PC-9 (cell line): ENCODE results near the gene ECI1. TPM values are rescaled to one million over a fixed set of nuclear protein-coding genes. Genes with fewer than 3 reads are reported as not detected.
A peak's percentile ranks its signal among the peaks of the same experiment; 100 is the strongest.

Source experiments
- BruUV-seq: library from RNA; stranded (reverse); fragments of 400-500 nt; replicated peaks from 2 replicates; lab custom pipeline; 2021; lab: Mats Ljungman, UMichigan
- CTCF ChIA-PET: fragments of 300-600 bp; sonication (Branson Sonifier 250); formaldehyde crosslinking; loops from one replicate; lab custom pipeline; 2022; ENCODE audit warnings: antibody characterized with exemption; lab: Charles Lee
- POLR2A ChIA-PET: fragments of 300-600 bp; sonication (Branson Sonifier 250); formaldehyde crosslinking; loops from one replicate; lab custom pipeline; 2022; ENCODE audit warnings: antibody characterized with exemption; ENCODE audit not compliant: unreplicated experiment; lab: Charles Lee
- DNase-seq, 2 experiments: peaks; one replicate each; pipeline versions ENCODE4 v3.0.0 to v3.0.0-alpha.2; 2015 to 2022; ENCODE audit warnings: mixed read lengths in 1 of 2
- H2AFZ ChIP-seq: fragments of 200-600 bp; sonication (generic); 2 replicates; pipeline ENCODE4 v1.8.1; 2017; ENCODE audit warnings: antibody characterized with exemption
- H3F3A ChIP-seq: fragments of 200-600 bp; sonication (generic); 2 replicates; pipeline ENCODE4 v1.8.1; 2017; ENCODE audit warnings: antibody characterized with exemption, mild to moderate bottlenecking, low read depth; ENCODE audit not compliant: insufficient read depth
- H3K27ac ChIP-seq: fragments of 200-600 bp; sonication (generic); 2 replicates; pipeline ENCODE4 v1.6.1; 2016; ENCODE audit warnings: mixed run types
- H3K27me3 ChIP-seq: fragments of 200-600 bp; sonication (generic); 2 replicates; pipeline ENCODE4 v1.6.1; 2016; ENCODE audit warnings: low read depth, mixed run types; ENCODE audit not compliant: insufficient read depth
- H3K36me3 ChIP-seq: fragments of 200-600 bp; sonication (generic); 2 replicates; pipeline ENCODE4 v1.6.1; 2016; ENCODE audit warnings: low read depth, mixed run types
- H3K4me1 ChIP-seq: fragments of 200-600 bp; sonication (generic); replicated peaks from 2 replicates; pipeline ENCODE4 v1.6.1; 2016; ENCODE audit warnings: mixed run types; ENCODE audit not compliant: insufficient read depth
- H3K4me2 ChIP-seq: fragments of 200-600 bp; sonication (generic); 2 replicates; pipeline ENCODE4 v1.6.1; 2017; ENCODE audit warnings: mixed run types
- H3K4me3 ChIP-seq: fragments of 200-600 bp; sonication (generic); 2 replicates; pipeline ENCODE4 v1.6.1; 2016; ENCODE audit warnings: mixed run types
- H3K79me2 ChIP-seq: fragments of 200-600 bp; sonication (generic); 2 replicates; pipeline ENCODE4 v1.6.1; 2017; ENCODE audit warnings: low read depth, mixed run types
- H3K9me2 ChIP-seq: fragments of 200-600 bp; sonication (generic); 2 replicates; pipeline ENCODE4 v1.8.1; 2017; ENCODE audit warnings: mild to moderate bottlenecking; ENCODE audit not compliant: insufficient read depth
- H3K9me3 ChIP-seq: fragments of 200-600 bp; sonication (generic); 2 replicates; pipeline ENCODE4 v1.8.1; 2016; ENCODE audit warnings: low read depth; ENCODE audit not compliant: insufficient read depth
- H4K20me1 ChIP-seq: fragments of 200-600 bp; sonication (generic); 2 replicates; pipeline ENCODE4 v1.8.1; 2017; ENCODE audit not compliant: insufficient read depth
- EZH2 ChIP-seq: fragments of 200-600 bp; sonication (generic); IDR thresholded peaks from 2 replicates; pipeline ENCODE4 v1.8.0; 2017; ENCODE audit warnings: antibody characterized with exemption, low read depth
- intact Hi-C: fragments of 100-400 bp; cut with micrococcal nuclease; formaldehyde crosslinking; loops from one replicate; pipeline ENCODE4 v1.10.0; 2022; ENCODE audit not compliant: unreplicated experiment
- total RNA-seq: library from RNA; stranded (reverse); gene quantifications from 2 replicates; pipeline ENCODE4 v1.2.3, GENCODE V29; 2021
- TF ChIP-seq, protein P1 (sequence below): fragments of 200-600 bp; sonication (generic); conservative IDR thresholded peaks from 2 replicates; pipeline ENCODE4 v1.6.1; 2017; ENCODE audit warnings: mixed run types, antibody characterized with exemption, mild to moderate bottlenecking, moderate library complexity

ECI1 gene
- total RNA-seq, 1 experiment from 2014 or later = 131 TPM

DNA sequence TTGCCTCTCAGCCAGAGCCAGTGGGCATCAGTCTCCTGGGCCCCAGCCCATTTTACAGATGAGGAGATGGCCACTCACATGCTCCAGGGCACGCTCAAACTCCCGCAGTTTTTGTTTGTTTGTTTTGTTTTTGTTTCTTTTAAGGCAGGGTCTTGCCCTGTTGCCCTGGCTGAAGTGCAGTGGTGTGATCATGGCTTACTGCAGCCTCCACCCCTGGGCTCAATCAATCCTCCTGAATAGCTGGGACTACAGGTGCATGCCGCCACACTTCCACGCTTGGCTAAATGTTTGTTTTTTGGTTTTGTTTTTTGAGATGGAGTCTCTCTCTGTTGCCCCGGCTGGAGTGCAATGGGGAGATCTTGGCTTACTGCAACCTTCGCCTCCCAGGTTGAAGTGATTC lies 24.5 kb downstream of the ECI1 start:
- CTCF ChIA-PET = no interaction called here
- no peak overlapping the region for H2AFZ ChIP-seq
- H4K20me1 ChIP-seq = peaks cover 41% of the 10 kb centered on the region
- H3K36me3 ChIP-seq = peaks cover 4% of the 10 kb centered on the region; the same call in 1 of the 2 replicates
- TF ChIP-seq, protein P1, sequence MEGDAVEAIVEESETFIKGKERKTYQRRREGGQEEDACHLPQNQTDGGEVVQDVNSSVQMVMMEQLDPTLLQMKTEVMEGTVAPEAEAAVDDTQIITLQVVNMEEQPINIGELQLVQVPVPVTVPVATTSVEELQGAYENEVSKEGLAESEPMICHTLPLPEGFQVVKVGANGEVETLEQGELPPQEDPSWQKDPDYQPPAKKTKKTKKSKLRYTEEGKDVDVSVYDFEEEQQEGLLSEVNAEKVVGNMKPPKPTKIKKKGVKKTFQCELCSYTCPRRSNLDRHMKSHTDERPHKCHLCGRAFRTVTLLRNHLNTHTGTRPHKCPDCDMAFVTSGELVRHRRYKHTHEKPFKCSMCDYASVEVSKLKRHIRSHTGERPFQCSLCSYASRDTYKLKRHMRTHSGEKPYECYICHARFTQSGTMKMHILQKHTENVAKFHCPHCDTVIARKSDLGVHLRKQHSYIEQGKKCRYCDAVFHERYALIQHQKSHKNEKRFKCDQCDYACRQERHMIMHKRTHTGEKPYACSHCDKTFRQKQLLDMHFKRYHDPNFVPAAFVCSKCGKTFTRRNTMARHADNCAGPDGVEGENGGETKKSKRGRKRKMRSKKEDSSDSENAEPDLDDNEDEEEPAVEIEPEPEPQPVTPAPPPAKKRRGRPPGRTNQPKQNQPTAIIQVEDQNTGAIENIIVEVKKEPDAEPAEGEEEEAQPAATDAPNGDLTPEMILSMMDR = no peak
- peaks cover 18% of the 10 kb centered on the region for H3F3A ChIP-seq
- H3K9me3 ChIP-seq = no peaks in the 10 kb centered on the region
- no peak overlapping the region for H3K27ac ChIP-seq
- H3K4me3 ChIP-seq = no peak overlapping the region
- H3K4me1 ChIP-seq = peaks cover 20% of the 10 kb centered on the region
- peak overlapping the region; percentile 57; the same call in 1 of the 2 replicates for H3K4me2 ChIP-seq
- H3K9me2 ChIP-seq = no peaks in the 10 kb centered on the region
- no TSS peak for BruUV-seq
- DNase-seq = no peak
- H3K27me3 ChIP-seq = no peaks in the 10 kb centered on the region
- POLR2A ChIA-PET = interaction anchor here (0.5 to 0.8 kb wide), 4 partner anchors 15 to 191 kb away, joined by 3 to 8 read pairs (median 6); no protein-coding TSS in a partner anchor
- peaks cover 51% of the 10 kb centered on the region for H3K79me2 ChIP-seq
- intact Hi-C loops = loop anchor here (10.0 kb wide), 1 partner anchor 678 kb away; no protein-coding TSS in a partner anchor

DNA sequence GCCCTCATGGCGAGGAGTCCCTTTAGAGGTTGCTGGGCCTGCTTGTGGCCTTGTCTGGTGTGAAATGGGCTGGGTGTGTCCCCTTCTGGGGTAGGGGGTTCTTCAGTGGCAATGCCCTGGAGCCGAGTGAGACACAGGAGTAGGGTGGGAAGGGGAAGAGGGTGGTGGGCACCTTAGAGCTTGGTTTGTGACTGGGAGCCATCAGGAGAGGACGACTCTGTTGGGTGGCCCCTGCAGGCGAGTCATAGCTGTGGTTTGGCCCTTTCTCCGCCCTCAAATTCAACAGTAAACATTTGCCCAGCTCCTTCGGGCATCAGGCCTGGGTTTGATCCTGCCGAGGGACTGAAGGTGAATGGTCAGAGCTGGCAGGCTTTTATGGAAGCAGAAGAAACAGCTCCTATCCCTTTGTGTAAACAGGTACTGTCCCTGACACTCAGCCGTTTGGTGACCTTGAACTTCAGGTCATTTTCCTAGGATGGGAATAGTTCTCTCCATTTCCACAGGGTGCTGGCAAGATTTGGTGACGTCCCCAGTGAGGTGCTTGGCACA lies 25.1 kb downstream of the ECI1 start:
- Histone ChIP-seq H3K27ac (no peak overlapping the region), H3K4me1 (peaks cover 20% of the 10 kb centered on the region), H3F3A (peaks cover 18% of the 10 kb centered on the region), H3K9me2 (no peaks in the 10 kb centered on the region), H4K20me1 (peaks cover 41% of the 10 kb centered on the region), H2AFZ (no peak overlapping the region), H3K36me3 (peaks cover 4% of the 10 kb centered on the region; the same call in 1 of the 2 replicates), H3K4me2 (peak overlapping the region; percentile 57), H3K4me3 (no peak overlapping the region), H3K9me3 (no peaks in the 10 kb centered on the region), H3K79me2 (peaks cover 51% of the 10 kb centered on the region), H3K27me3 (no peaks in the 10 kb centered on the region)
- BruUV-seq = no TSS peak
- no peak for DNase-seq
- ChIA-PET POLR2A (interaction anchor here (0.5 to 0.8 kb wide), 4 partner anchors 16 to 247 kb away, joined by 3 to 8 read pairs (median 6); no protein-coding TSS in a partner anchor), CTCF (interaction anchor here (0.6 kb wide), 1 partner anchor 136 kb away, joined by 6 read pairs; no protein-coding TSS in a partner anchor)
- intact Hi-C loops = loop anchor here (10.0 kb wide), 1 partner anchor 678 kb away; no protein-coding TSS in a partner anchor
- TF ChIP-seq, protein P1 = no peak
- TF ChIP-seq EZH2 = no peak

DNA sequence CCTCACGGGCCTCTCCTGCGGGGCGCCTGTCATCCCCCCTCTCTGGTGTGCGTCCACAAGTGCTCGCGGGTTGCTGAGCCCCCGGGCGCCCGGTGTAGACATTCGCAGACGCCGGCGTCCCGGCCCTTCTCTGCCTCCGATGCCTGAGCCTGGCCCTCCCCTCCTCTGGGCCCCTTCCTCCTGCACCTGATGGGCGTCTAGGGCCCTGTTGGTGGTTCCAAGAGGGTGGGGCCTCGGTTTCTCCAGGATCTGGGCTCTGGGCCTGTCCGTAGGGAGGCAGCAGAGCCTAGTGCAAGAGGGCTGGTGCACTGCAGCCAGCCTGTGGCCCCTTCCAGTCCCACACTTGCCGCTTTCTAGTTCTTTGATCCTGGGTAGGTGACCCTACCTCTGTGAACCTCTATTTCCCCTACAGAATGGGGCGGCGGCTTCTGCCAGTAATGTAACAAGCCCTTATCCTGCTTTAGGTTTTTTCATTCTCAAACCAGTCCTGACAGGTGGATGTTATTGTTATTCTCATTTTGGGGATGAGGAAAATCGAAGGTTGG lies 27.4 kb downstream of the ECI1 start:
- Histone ChIP-seq H3K36me3 (peaks cover 4% of the 10 kb centered on the region; the same call in 1 of the 2 replicates), H3K27ac (peak overlapping the region; percentile 24), H3K79me2 (peaks cover 51% of the 10 kb centered on the region), H3K9me3 (no peaks in the 10 kb centered on the region), H3K4me2 (peak overlapping the region; percentile 70), H3K4me1 (peaks cover 20% of the 10 kb centered on the region), H3F3A (peaks cover 18% of the 10 kb centered on the region), H4K20me1 (peaks cover 34% of the 10 kb centered on the region), H3K9me2 (no peaks in the 10 kb centered on the region), H3K4me3 (peak overlapping the region; percentile 83), H2AFZ (peak overlapping the region; percentile 83), H3K27me3 (no peaks in the 10 kb centered on the region)
- intact Hi-C loops = loop anchor here (1.0 to 10.0 kb wide), 5 partner anchors 9 to 681 kb away; partner anchors contain the start of genes ECI1 and RNPS1
- ChIA-PET CTCF (no interaction called here), POLR2A (interaction anchor here (0.7 to 1.0 kb wide), 2 partner anchors 35 to 69 kb away, joined by 5 to 8 read pairs; partner anchors contain the start of gene TRAF7)
- BruUV-seq = TSS peak; percentile 56
- peak in 1 of 2 experiments; percentile 71 for DNase-seq
- TF ChIP-seq EZH2 = no peak
- TF ChIP-seq, protein P1 = no peak
